GM23338 (cell line): ENCODE data around the gene EBPL. TPM values are rescaled to one million over a fixed set of nuclear protein-coding genes. Genes with fewer than 3 reads are reported as not detected.

Experiments used
- ATAC-seq: fragments of 200-7000 bp; cut with Tn5 transposase; 3 replicates; pipeline ENCODE4 v1.9.1; 2020
- DNase-seq: peaks from one replicate; pipeline ENCODE4 v3.0.0-alpha.2; 2015; ENCODE audit warnings: low spot score
- H2AFZ ChIP-seq: fragments of 200-600 bp; sonication (generic); 2 replicates; pipeline ENCODE4 v1.8.0; 2016; ENCODE audit warnings: antibody characterized with exemption, mild to moderate bottlenecking, moderate library complexity
- H3F3A ChIP-seq: fragments of 200-600 bp; sonication (generic); replicated peaks from 2 replicates; pipeline ENCODE4 v1.8.0; 2017; ENCODE audit warnings: antibody characterized with exemption, mixed run types, low read depth
- H3K27ac ChIP-seq: fragments of 200-600 bp; sonication (generic); 2 replicates; pipeline ENCODE4 v1.6.1; 2016; ENCODE audit warnings: low read depth
- H3K27me3 ChIP-seq: fragments of 200-600 bp; sonication (generic); 2 replicates; pipeline ENCODE4 v1.8.0; 2016; ENCODE audit warnings: mild to moderate bottlenecking, mixed run types, moderate library complexity; ENCODE audit not compliant: insufficient read depth
- H3K36me3 ChIP-seq: fragments of 200-600 bp; sonication (generic); 2 replicates; pipeline ENCODE4 v1.8.0; 2016; ENCODE audit warnings: mild to moderate bottlenecking; ENCODE audit not compliant: insufficient read depth
- H3K4me1 ChIP-seq: fragments of 200-600 bp; sonication (generic); 2 replicates; pipeline ENCODE4 v1.8.0; 2016; ENCODE audit warnings: mild to moderate bottlenecking, moderate library complexity; ENCODE audit not compliant: insufficient read depth
- H3K4me2 ChIP-seq: fragments of 200-600 bp; sonication (generic); 2 replicates; pipeline ENCODE4 v1.7.1; 2017; ENCODE audit warnings: mixed run types
- H3K4me3 ChIP-seq: fragments of 200-600 bp; sonication (generic); 2 replicates; pipeline ENCODE4 v1.6.1; 2016; ENCODE audit warnings: mixed run types
- H3K79me2 ChIP-seq: fragments of 200-600 bp; sonication (generic); replicated peaks from 2 replicates; pipeline ENCODE4 v1.8.0; 2017; ENCODE audit warnings: mild to moderate bottlenecking; ENCODE audit not compliant: insufficient read depth
- H3K9me2 ChIP-seq: fragments of 200-600 bp; sonication (generic); 2 replicates; pipeline ENCODE4 v1.8.0; 2017; ENCODE audit not compliant: insufficient read depth
- H4K20me1 ChIP-seq: fragments of 200-600 bp; sonication (generic); replicated peaks from 2 replicates; pipeline ENCODE4 v1.8.0; 2017; ENCODE audit warnings: mild to moderate bottlenecking; ENCODE audit not compliant: insufficient read depth
- H3K27ac Mint-ChIP-seq: 2 replicates; pipeline ENCODE4 v1.8.0; 2020; ENCODE audit warnings: inconsistent platforms, mild to moderate bottlenecking, moderate library complexity, mixed read lengths
- H3K27me3 Mint-ChIP-seq: 3 replicates; pipeline ENCODE4 v1.8.0; 2022; ENCODE audit warnings: low read depth, mild to moderate bottlenecking, moderate library complexity, mixed read lengths, inconsistent platforms; ENCODE audit not compliant: insufficient read depth, poor library complexity
- H3K36me3 Mint-ChIP-seq: 3 replicates; pipeline ENCODE4 v1.8.0; 2021; ENCODE audit warnings: low read depth, mild to moderate bottlenecking, inconsistent platforms, moderate library complexity, mixed read lengths
- H3K4me1 Mint-ChIP-seq: 3 replicates; pipeline ENCODE4 v1.8.0; 2020; ENCODE audit warnings: mild to moderate bottlenecking, inconsistent platforms, mixed read lengths
- H3K4me3 Mint-ChIP-seq: 3 replicates; pipeline ENCODE4 v1.8.0; 2021; ENCODE audit warnings: moderate library complexity, mild to moderate bottlenecking, inconsistent platforms, mixed read lengths
- H3K9me3 Mint-ChIP-seq: 3 replicates; pipeline ENCODE4 v1.8.0; 2020; ENCODE audit warnings: moderate library complexity, mild to moderate bottlenecking, inconsistent platforms, mixed read lengths
- CREB1 ChIP-seq: fragments of 250-450 bp; sonication (Bioruptor Pico); IDR thresholded peaks from 2 replicates; pipeline ENCODE4 v1.5.0; 2020; ENCODE audit warnings: low read depth, mild to moderate bottlenecking, moderate library complexity
- CTCF ChIP-seq, 2 experiments: fragments of 200-600 bp in 1 of 2; sonication (generic) in 1 of 2; conservative IDR thresholded peaks; 2 replicates each; pipeline versions ENCODE4 v1.5.1 to v1.6.1; 2016 to 2017; ENCODE audit warnings: antibody characterized with exemption in 2 of 2, low read depth in 2 of 2, mild to moderate bottlenecking in 2 of 2, moderate library complexity in 1 of 2
- ETS1 ChIP-seq: IDR thresholded peaks from 2 replicates; pipeline ENCODE4 v1.6.1; 2016; ENCODE audit warnings: antibody characterized with exemption
- EZH2 ChIP-seq: fragments of 200-600 bp; sonication (generic); IDR thresholded peaks from one replicate; pipeline ENCODE4 v1.8.0; 2017; ENCODE audit warnings: antibody characterized with exemption, mild to moderate bottlenecking, low read depth; ENCODE audit not compliant: unreplicated experiment
- EZH2phosphoT487 ChIP-seq: fragments of 200-600 bp; sonication (generic); IDR thresholded peaks from one replicate; pipeline ENCODE4 v1.8.1; 2018; ENCODE audit warnings: antibody characterized with exemption; ENCODE audit not compliant: unreplicated experiment
- JUNB ChIP-seq: IDR thresholded peaks from one replicate; pipeline ENCODE4 v1.6.1; 2016; ENCODE audit warnings: antibody characterized with exemption; ENCODE audit not compliant: unreplicated experiment
- NANOG ChIP-seq: IDR thresholded peaks from 2 replicates; pipeline ENCODE4 v1.6.1; 2016; ENCODE audit warnings: antibody characterized with exemption, borderline replicate concordance
- POLR2AphosphoS5 ChIP-seq: IDR thresholded peaks from 2 replicates; pipeline ENCODE4 v1.6.1; 2016; ENCODE audit warnings: antibody characterized with exemption, low read depth
- STAT1 ChIP-seq: IDR thresholded peaks from one replicate; pipeline ENCODE4 v1.6.1; 2016; ENCODE audit warnings: antibody characterized with exemption; ENCODE audit not compliant: unreplicated experiment
- ZNF114 ChIP-seq: fragments of 250-450 bp; sonication (Bioruptor Pico); IDR thresholded peaks from 2 replicates; pipeline ENCODE4 v1.5.0; 2020; ENCODE audit warnings: mild to moderate bottlenecking, moderate library complexity
- ZNF331 ChIP-seq: fragments of 250-450 bp; sonication (Bioruptor Pico); IDR thresholded peaks from 2 replicates; pipeline ENCODE4 v1.5.0; 2020; ENCODE audit warnings: low read depth, mild to moderate bottlenecking, moderate library complexity
- ZNF462 ChIP-seq: fragments of 250-450 bp; sonication (Bioruptor Pico); IDR thresholded peaks from 2 replicates; pipeline ENCODE4 v1.5.0; 2020; ENCODE audit warnings: mild to moderate bottlenecking, moderate library complexity
- polyA plus RNA-seq: library from polyadenylated mRNA; unstranded; fragments of >200 nt; fragmentation: Nextera tagmentation; extraction: Ambion mirVana; gene quantifications from 2 replicates; pipeline ENCODE4 v1.2.1, GENCODE V29; 2016
- total RNA-seq: library from RNA; depleted of rRNA; stranded (reverse); fragments of >200 nt; shearing (Covaris generic); gene quantifications from 2 replicates; pipeline ENCODE4 v1.2.3, GENCODE V29; 2014
- TF ChIP-seq, protein P1 (sequence below): IDR thresholded peaks from one replicate; pipeline ENCODE4 v1.6.1; 2018; ENCODE audit warnings: antibody characterized with exemption; ENCODE audit not compliant: unreplicated experiment

EBPL gene
- total and polyA plus RNA-seq, 2 experiments from 2014 or later, result 231 to 245 TPM

DNA sequence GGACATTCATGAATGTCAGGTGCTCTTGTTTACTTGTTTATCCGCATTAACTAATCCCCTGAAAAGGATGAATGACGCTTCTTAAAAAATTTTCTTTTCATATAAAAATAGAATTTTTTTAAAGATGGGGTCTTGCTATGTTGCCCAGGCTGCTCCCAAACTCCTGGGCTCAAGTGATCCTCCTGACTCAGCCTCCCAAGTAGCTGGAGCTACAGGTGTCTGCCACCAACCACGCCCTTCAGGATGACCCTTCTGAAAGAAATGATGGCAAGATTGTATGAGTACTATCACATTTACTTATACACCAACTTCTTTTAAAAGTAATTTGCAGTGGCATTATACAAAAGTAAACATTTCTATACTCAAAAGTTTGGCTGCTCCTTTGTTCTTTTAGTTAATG lies 6.2 kb upstream of the EBPL start:
- Mint-ChIP-seq H3K4me1 (peaks cover 56% of the 10 kb centered on the region), H3K4me3 (no peak overlapping the region)

More for the DNA sequence above, 6.2 kb upstream of the EBPL start:
- Mint-ChIP-seq H3K27me3 (peaks cover 2% of the 10 kb centered on the region), H3K9me3 (no peaks in the 10 kb centered on the region), H3K27ac (no peak overlapping the region), H3K36me3 (peaks cover 25% of the 10 kb centered on the region; the same call in 2 of the 3 replicates)
- H3K4me2 ChIP-seq, result no peak overlapping the region
- no peak overlapping the region for H3K4me3 ChIP-seq
- DNase-seq (no peak), ATAC-seq (no peak)
- H3K27ac ChIP-seq, result no peak overlapping the region
- H3K27me3 ChIP-seq, result no peaks in the 10 kb centered on the region
- H3F3A ChIP-seq, result no peaks in the 10 kb centered on the region
- peaks cover 23% of the 10 kb centered on the region for H3K4me1 ChIP-seq
- TF ChIP-seq ZNF331 (no peak), EZH2phosphoT487 (no peak), STAT1 (no peak), ZNF114 (CRISPR knock-in tag) (no peak), POLR2AphosphoS5 (no peak), JUNB (no peak), ZNF462 (CRISPR knock-in tag) (no peak), ETS1 (no peak), CTCF (conservative IDR thresholded peaks at IDR 0.05; ENCODE audit: low read depth in 2 of 2) (no peak), CREB1 (CRISPR knock-in tag) (no peak), NANOG (no peak), EZH2 (no peak)
- TF ChIP-seq, protein P1, sequence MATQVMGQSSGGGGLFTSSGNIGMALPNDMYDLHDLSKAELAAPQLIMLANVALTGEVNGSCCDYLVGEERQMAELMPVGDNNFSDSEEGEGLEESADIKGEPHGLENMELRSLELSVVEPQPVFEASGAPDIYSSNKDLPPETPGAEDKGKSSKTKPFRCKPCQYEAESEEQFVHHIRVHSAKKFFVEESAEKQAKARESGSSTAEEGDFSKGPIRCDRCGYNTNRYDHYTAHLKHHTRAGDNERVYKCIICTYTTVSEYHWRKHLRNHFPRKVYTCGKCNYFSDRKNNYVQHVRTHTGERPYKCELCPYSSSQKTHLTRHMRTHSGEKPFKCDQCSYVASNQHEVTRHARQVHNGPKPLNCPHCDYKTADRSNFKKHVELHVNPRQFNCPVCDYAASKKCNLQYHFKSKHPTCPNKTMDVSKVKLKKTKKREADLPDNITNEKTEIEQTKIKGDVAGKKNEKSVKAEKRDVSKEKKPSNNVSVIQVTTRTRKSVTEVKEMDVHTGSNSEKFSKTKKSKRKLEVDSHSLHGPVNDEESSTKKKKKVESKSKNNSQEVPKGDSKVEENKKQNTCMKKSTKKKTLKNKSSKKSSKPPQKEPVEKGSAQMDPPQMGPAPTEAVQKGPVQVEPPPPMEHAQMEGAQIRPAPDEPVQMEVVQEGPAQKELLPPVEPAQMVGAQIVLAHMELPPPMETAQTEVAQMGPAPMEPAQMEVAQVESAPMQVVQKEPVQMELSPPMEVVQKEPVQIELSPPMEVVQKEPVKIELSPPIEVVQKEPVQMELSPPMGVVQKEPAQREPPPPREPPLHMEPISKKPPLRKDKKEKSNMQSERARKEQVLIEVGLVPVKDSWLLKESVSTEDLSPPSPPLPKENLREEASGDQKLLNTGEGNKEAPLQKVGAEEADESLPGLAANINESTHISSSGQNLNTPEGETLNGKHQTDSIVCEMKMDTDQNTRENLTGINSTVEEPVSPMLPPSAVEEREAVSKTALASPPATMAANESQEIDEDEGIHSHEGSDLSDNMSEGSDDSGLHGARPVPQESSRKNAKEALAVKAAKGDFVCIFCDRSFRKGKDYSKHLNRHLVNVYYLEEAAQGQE, result no peak
- no peak overlapping the region for H2AFZ ChIP-seq
- H3K9me2 ChIP-seq, result no peaks in the 10 kb centered on the region
- no peaks in the 10 kb centered on the region; the same call in 1 of the 2 replicates for H3K36me3 ChIP-seq
- H3K79me2 ChIP-seq, result no peaks in the 10 kb centered on the region
- H4K20me1 ChIP-seq, result no peaks in the 10 kb centered on the region
